GM23248 (cell line): Measurements from ENCODE around the gene NPSR1.

Experiments used
- EZH2 ChIP-seq: fragments of 200-600 bp; sonication (generic); IDR thresholded peaks from 2 replicates; pipeline ENCODE4 v1.6.1; 2018; ENCODE audit warnings: antibody characterized with exemption, mild to moderate bottlenecking; ENCODE audit not compliant: insufficient read depth, poor library complexity, severe bottlenecking
- EZH2phosphoT487 ChIP-seq: fragments of 200-600 bp; sonication (generic); IDR thresholded peaks from 2 replicates; pipeline ENCODE4 v1.6.1; 2018; ENCODE audit warnings: antibody characterized with exemption, moderate library complexity, mild to moderate bottlenecking, low read depth; ENCODE audit not compliant: insufficient read depth

GRCh38 chr7:34889951-34890350 lies 231.9 kb downstream of the NPSR1 start:
- TF ChIP-seq EZH2, result no peak
- no peak for TF ChIP-seq EZH2phosphoT487
